Neural progenitor cell (in vitro differentiated cells): ENCODE results near the gene BCAP31.
"Not testable (repeated sequence)": the region's sequence is repeated elsewhere in the genome, so short reads cannot be mapped to it uniquely, and the experiment has no call there.

ENCODE experiments used
- EZH2 ChIP-seq: fragments of 200-600 bp; sonication (generic); IDR thresholded peaks from 2 replicates; pipeline ENCODE4 v1.6.1; 2017; ENCODE audit warnings: antibody characterized with exemption, mild to moderate bottlenecking, moderate library complexity
- EZH2phosphoT487 ChIP-seq: fragments of 200-600 bp; sonication (generic); IDR thresholded peaks from 2 replicates; pipeline ENCODE4 v1.6.1; 2017; ENCODE audit warnings: antibody characterized with exemption
- TF ChIP-seq, protein P1 (sequence below): fragments of 200-600 bp; sonication (generic); IDR thresholded peaks from 2 replicates; pipeline ENCODE4 v1.5.1; 2017; ENCODE audit warnings: antibody characterized with exemption, mild to moderate bottlenecking

DNA sequence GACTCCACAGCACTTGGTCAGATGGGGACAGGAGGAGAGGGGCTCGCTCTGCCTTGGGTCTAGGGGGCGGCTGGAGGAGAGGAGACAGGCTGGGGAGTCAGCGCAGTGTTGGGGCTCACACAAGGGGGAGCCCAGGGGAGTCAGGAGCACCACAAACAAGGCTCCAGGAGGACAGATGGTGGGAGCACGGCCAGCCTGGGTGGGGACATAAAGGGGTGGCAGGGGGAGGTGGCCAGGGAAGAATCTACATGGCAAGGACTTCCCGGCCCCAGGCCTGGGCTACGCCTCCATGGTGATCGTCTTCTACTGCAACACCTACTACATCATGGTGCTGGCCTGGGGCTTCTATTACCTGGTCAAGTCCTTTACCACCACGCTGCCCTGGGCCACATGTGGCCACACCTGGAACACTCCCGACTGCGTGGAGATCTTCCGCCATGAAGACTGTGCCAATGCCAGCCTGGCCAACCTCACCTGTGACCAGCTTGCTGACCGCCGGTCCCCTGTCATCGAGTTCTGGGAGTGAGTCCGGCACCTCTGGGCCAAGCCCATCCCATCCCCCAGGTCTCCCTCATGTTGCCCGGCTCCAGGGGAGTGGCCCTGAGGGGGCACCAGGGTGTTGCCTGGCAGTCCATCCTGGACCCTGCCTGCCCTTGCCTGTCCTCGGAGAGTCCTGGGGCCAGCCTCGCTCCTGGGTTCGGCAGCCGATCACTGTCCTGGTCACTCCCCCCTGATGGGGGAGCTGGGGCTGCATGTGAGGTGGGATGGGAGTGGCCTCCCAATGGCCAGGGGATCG, 33.0 kb downstream of the BCAP31 start:
- TF ChIP-seq, protein P1, sequence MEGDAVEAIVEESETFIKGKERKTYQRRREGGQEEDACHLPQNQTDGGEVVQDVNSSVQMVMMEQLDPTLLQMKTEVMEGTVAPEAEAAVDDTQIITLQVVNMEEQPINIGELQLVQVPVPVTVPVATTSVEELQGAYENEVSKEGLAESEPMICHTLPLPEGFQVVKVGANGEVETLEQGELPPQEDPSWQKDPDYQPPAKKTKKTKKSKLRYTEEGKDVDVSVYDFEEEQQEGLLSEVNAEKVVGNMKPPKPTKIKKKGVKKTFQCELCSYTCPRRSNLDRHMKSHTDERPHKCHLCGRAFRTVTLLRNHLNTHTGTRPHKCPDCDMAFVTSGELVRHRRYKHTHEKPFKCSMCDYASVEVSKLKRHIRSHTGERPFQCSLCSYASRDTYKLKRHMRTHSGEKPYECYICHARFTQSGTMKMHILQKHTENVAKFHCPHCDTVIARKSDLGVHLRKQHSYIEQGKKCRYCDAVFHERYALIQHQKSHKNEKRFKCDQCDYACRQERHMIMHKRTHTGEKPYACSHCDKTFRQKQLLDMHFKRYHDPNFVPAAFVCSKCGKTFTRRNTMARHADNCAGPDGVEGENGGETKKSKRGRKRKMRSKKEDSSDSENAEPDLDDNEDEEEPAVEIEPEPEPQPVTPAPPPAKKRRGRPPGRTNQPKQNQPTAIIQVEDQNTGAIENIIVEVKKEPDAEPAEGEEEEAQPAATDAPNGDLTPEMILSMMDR, result not testable (repeated sequence)
- TF ChIP-seq EZH2, EZH2phosphoT487: not testable (repeated sequence)
